ACHN (cell line): Measurements from ENCODE around the gene VSTM2L.

Experiments
- DNase-seq: peaks from one replicate; pipeline ENCODE4 v3.0.0-alpha.2; 2015
- in situ Hi-C: cut with HindIII; loops from 2 replicates; pipeline ENCODE4 v1.10.0; 2017; ENCODE audit warnings: low sequenced_read_pairs, low pct_ligation_motif_present, low pct_unique_long_range_greater_than_20kb

The VSTM2L gene

DNA sequence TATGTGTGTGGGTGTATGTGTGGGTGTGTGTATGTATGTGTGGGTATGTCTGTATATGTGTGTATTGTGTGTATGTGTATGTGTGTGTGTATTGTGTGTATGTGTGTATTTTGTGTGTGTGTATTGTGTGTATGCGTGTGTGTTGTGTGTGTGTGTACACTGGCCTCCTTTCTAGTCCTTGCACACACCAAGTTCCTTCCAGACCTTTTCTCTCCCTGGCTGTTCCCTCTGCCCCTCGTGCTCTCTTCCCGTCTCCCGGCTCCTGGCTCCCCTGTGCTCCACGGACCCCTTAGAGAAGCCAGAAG is 11.4 kb downstream of the VSTM2L start:
- in situ Hi-C loops, result no loop called here
- no peak for DNase-seq

DNA sequence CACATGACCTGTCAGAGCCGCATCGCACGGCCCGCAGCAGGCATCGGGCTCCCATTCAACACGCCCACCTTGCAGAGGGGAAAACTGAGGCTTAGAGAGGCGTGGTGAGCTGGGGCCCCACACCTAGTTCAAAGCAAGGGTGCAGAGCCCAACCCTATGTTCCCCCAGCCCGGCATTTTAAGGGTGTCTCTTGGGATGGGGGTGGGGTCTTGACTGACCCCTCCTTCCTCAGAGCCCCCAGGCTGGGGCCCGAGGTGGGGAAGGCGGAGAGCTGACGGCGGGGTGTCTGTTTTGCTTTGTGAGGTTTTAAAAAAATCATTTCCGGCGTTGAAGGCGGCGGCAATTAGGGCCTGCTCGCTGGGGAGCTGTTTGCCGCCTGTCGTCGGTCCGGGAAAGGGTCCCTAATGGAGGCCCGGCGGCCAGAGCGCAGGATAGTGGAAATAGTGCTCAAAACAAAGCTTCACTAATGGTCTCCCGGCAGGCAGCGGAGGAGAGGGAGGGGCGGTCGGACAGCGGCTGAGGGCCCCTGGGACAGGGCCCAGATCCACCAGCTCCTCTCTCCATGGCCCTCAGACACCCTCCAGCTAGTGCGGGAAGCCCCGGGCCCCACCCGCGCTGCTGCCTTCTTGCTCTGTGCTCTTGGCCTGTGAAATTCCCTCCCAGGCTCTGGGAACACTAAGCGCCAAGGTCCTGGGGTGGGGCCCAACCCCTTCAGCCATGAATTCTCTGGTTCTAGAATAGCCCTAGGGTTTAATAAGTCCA is 11.9 kb downstream of the VSTM2L start:
- in situ Hi-C loops, result no loop called here

DNA sequence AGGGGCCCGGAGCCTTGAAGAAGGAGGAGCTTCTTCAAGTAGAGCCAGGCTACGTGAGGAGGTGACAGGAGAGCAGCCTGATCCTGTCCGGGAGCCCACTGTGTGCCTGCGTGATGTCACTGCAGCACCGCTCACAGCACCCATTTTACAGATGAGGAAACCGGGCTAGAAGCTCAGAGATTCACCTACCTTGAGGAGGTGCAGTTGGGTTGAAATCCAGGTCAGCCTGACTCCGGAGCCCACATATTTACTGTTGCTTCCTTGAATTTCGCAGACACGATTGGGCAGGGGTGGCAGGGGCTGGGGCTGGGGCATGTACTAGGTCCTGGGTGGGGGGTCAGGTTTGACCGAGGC is 12.5 kb downstream of the VSTM2L start:
- in situ Hi-C loops, result no loop called here
- DNase-seq, result no peak

More for the DNA sequence above, 11.9 kb downstream of the VSTM2L start:
- no peak for DNase-seq

DNA sequence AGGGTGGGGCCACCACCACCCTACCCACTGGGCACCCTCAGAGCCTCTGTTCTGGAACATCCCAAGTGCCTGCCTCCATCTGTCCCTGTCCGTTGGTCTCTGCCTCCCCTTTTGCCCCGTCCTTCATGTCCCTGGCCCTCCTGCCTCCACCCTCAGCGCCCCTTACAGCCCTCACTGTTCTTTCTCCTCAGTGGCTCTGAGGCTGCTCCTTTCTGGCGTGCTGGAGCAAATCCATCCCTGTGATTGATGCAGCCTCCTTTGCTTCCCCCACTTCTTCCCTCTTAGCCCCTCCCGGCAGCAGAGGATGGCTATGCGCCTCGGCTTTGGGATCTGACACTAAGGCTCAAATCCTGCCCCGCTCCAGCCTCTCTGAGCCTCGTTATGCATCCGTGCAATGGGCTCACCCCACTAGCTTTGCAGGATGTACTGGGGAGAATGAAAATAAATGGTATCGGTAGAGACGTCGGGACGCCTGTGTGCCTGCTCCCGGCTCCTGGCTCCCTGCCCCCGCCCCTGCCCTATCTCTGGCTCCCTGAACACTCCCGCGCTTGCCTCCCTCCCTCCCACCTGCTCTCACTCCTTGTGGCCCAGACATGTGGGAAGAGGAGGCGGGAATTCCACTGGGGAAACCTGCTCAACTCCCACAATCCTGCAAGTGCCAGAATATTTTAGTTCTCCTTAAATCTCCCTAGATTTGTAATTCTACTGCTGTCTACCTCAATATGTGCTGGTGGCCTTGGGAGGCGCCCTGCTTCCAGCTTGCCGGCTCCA is 13.1 kb downstream of the VSTM2L start:
- no peak for DNase-seq

DNA sequence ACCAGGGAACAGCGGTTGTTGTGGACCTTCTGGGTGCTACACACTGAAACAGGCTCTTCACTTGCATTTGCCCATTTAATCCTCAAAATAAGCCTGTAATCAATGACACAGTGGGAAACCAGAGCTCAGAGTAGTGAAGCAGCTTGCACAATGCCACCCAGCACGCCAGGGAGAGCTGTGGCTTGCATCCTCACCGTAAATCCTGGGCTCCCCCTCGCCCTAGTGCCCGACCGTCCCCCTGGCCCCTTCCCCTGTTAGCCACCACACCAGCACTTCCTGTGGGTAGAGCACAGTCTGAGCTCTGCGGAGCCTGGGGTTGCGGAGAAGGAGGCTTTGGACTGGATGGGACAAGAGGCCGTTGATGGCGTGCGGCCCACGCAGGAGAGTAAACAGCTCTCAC is 14.5 kb downstream of the VSTM2L start:
- in situ Hi-C loops, result no loop called here

More for the DNA sequence above, 13.1 kb downstream of the VSTM2L start:
- in situ Hi-C loops, result no loop called here

DNA sequence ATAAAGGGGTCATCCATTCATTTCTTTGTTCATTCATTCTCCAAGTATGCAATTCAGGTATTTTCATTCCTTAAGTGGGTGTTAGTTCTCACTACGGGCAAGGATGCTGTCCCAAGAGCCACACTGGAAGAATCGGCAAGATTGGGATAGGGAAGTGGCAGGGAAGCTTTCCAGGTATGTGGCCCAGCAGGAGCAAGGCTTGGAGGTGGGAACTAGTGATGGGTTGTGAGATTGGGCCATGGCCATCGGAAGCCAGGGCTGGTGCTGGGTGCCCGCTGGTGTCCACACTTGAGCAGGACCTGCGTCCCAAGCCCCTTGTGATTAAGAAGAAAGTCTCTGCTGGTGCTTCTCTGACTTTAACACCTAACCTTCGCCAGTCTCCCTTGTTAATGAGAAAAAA is 15.1 kb downstream of the VSTM2L start:
- in situ Hi-C loops, result no loop called here

More for the DNA sequence above, 14.5 kb downstream of the VSTM2L start:
- DNase-seq, result no peak

DNA sequence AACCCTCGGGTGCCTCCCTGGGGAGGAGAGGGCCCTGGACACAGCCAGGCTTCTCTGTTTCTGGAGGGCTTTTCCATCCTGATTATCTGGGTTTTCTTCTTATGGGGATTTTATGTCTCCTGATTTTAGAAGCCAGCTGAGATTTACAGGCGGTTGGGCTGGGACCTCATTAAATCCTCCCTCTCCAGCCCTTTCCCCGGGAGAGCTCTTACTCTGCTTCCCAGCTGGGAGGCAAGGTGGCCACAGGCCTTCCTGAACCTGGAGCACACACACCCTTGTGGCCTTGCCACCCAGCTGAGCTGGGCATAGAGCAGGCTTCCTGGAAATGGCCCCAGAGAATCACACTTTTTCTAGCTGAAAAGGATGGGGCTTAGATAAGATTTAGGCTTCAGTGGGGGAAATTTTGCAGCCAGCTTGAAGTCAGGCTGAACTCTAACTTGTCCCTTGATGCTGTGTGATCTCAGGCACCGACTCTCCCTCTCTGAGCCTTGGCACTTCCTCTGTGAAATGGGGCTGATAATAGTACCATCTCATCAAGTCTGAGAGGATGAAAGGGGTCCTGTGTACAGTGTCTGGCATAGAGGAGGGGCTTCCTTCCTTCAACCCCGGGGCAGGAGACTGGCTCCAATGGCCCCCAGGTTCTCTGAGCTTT is 16.6 kb downstream of the VSTM2L start:
- no peak for DNase-seq
- in situ Hi-C loops, result no loop called here

More for the DNA sequence above, 15.1 kb downstream of the VSTM2L start:
- no peak for DNase-seq

DNA sequence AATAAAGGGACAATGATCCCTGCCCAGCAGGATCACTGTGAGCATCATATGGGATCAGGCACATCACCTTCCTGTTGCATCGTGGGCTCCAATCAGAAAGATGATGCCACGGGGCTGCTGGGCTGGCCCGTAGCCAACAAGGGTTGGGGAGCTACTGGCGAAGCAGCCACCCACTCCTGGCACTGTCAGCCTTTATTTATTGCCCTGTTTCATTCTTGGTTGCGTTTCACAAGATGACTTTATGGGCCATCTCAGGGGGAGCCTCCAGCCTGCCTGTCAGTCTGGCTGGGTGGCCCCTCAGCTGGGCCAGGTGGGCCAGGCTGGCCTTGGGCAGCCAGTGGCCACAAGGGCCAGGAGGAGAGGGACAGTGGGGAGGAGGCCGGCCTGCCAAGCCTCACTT is 17.3 kb downstream of the VSTM2L start:
- in situ Hi-C loops, result no loop called here
- DNase-seq, result no peak

DNA sequence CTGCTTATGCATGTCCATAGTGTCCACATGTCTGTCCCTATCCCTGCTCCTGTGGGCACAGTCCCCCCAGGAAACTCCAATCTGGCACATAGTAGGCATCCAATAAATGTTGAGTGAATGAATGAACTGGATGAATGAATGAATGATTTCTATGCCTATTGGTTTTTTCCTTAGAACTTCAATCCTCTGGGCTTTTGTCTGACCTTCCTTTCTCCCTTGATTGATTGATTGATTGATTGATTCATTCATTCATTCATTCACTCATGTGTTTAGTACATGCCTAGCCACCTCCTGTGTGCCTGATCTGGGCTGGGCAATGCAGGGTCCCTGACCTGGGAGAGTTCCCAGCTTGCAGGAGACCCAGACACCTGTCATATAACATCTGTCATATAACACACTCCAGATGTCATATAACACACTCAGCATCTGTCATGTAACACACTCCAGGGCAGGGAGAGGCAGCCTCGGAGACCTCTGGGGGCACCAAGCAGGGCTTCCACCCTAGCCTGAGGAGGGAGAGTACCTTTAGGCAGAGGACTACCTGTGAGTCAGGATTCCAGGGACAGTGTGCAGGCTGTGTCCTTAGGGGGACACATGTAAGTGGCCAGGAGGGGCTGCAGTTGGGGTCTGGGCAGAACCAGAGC is 17.9 kb downstream of the VSTM2L start:
- in situ Hi-C loops, result no loop called here
- DNase-seq, result no peak

DNA sequence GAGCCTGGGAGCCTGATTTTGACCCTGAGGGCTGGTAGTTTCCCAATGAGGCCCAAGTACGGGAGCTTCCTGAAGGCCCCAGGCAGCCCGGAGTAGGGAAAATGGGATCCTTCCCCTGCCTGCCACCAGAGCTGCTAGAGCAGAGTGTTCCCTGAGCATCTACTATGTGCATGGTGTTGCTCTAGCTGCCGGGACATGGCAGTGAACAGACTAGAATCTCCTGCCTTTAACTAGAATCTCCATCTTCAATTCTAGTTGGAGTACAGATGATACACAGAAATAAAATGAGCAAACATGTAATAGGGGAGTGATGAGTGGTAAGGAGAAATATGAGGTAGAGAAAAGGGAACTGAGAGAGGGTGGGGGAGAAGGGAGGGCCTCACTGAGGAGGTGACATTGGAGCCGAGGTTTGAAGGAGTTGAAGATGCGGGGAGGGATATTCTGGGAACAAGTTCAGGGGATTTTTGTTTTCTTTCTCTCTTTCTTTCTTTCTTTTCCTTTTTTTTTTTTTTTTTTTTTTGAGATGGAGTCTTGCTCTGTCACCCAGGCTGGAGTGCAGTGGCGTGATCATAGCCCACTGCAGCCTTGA is 18.5 kb downstream of the VSTM2L start:
- DNase-seq, result no peak
- in situ Hi-C loops, result no loop called here

DNA sequence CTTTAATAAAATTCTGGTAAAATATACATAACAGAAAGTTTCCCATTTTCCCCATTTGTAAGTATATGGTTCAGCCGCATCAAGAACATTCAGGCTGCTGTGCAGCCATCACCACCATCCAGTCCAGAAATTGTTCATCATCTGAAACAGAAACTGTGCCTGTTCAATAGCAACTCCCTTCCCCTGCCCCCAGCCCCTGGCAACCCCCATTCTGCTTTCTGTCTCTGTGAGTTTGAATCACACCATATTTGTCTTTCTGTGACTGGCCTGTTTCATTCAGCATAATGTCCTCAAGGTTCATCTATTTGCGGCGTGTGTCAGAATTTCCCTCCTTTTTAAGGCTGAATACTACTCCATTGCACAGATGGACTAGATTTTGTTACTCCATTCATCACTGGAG is 19.1 kb downstream of the VSTM2L start:
- in situ Hi-C loops, result no loop called here
- DNase-seq, result no peak

DNA sequence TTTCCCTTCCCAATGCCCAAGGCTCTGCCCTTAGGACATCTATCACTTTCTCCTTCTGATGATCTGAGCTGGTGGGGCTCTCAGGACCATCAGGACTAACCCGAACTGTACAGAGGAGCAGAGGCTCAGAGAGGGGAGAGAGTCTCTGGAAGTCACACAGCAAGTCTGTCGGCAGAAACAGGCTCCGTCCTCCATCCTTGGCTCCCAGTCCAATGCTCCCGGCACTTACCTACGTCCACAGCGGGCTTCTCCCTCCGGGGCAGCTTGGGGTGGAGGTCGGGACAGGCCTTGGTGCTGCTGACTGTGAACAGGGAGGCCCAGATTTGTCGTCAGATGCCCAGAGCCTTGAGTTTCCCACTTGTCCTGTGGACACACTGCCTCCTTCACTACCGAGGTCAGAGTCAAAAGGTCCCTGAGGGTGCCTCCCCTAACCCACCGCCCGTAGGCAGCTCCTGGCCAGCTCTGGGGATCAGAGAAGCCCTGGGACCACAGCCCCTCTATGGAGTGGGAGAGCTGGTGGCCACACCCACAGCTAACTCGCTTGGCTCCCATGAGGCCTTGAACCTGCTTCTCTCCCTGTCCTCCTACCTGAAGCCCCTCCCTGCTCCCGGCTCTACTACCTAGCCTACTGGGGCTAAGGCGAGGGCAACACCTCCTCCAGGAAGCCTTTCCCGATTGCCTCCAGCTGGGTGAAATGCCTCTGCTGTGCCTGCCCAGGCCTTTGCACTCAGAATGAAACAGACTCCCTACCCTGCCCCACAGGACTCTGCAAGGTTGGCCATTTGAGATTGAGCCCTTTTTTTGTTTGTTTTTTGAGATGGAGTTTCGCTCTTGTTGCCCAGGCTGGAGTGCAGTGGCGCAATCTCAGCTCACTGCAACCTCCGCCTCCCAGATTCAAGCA is 22.6 kb downstream of the VSTM2L start:
- DNase-seq, result no peak
- in situ Hi-C loops, result no loop called here

DNA sequence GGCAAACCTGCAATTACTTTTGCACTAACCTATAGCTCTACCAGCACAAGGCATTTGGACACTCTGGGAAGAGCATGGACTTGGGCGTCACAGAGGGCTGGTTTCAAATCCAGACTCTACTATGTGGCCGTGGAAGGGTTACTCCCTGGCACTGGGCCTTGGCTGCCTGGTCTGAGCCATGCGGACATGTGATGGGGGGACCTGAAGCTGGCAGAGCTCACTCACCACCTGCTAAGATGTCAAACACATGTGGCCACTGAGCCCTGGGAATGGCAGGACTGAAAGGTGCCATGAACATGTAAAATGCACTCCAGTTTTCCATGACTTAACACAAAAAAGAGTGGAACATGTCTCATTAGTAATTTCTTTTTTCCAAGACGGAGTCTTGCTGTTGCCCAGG is 23.7 kb downstream of the VSTM2L start:
- no peak for DNase-seq
- in situ Hi-C loops, result no loop called here

DNA sequence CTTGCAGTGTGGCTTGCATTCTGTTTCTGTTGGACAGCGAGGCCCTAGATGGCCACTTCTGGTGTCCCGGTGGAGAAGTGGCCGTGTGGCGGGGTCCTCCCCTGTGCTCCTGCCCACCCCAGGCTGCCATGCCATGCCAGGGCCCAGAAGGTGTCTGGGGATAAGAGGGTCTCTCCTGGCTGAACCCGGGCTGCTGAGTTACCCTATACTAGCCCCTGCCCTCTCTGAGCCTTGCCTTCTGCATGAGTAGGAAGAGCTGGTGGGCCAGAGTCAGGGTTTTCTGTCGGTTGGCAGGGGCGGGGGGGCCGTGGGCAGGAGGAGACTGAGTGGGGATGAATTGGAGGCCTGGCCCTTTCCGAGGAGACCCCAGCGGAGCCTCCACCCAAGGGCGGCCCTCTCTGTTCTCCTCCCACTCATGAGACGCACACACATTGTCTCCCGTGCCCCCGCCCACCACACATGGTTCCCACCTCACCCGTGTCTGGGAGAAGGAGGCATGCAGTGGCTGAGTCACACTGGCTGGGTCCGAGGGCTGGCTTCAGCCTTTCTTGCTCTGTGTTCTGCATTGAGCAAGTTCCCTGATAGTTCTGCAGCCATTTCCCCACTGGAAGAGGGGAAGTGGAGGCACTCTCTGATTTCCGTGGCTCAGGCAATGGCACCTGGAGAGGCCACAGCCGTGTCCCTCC is 24.6 kb downstream of the VSTM2L start:
- DNase-seq, result no peak
- in situ Hi-C loops, result no loop called here

DNA sequence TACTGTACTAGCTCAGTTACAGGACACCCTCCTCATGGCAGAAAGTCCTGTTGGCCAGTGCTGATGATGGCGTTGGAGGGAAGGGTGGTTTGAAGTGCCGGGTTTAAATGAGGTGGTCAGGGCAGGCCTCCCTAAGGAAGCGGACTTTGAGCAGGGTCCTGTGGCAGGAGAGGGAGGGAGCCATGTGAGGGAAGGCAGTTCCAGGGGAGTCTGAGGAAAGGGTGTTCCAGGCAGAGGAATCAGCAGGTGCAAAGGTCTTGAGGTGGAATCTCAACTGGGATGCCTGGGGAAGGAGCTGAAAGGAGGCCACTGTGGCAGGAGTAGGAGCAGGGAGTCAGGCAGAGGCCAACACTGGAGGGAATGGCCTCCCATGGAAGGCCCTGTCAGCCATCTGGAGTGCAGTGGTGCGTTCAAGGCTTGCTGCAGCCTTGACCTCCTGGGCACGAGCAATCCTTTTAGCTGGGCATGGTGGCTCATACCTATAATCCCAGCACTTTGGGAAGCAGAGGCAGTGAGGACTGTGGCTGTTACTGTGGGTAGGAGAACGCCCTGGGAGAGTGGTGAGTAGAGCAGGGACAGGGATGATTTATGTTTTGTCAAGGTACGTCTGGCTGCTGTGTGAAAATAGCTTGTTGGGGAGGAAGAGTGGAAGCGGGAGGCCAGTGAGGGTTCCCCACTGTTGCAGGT is 26.2 kb downstream of the VSTM2L start:
- no peak for DNase-seq
- in situ Hi-C loops, result no loop called here

DNA sequence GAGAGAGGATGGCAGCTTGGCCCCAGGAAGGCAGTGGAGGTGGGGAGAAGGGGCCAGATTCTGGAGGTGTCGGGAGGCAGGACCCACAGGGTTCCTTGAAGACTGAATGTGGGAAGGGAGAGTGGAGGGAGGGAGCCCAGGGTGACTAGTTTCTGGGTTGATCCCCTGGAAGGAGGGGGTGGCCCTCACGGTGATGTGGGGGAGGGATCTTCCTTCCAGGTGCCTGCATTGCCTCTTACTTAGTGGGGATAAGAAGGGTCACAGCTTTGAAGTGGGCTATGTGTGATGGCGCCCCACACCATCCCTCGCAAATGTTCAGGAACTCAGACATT is 26.7 kb downstream of the VSTM2L start:
- in situ Hi-C loops, result no loop called here
- no peak for DNase-seq
